MCF 10A (cell line): ENCODE data around the gene MALSU1. TPM values are rescaled to one million over a fixed set of nuclear protein-coding genes. Genes with fewer than 3 reads are reported as not detected.

Experiments
- Bru-seq: library from RNA; stranded (reverse); fragments of 400-500 nt; gene quantifications from one replicate; lab custom pipeline; 2021; lab: Mats Ljungman, UMichigan
- BruChase-seq, 2 experiments: library from RNA; stranded (reverse); fragments of 400-500 nt; gene quantifications; one replicate each; lab custom pipeline; 2021; lab: Mats Ljungman, UMichigan
- BruUV-seq: library from RNA; stranded (reverse); fragments of 400-500 nt; replicated peaks from 2 replicates; lab custom pipeline; 2021; lab: Mats Ljungman, UMichigan
- CTCF ChIA-PET: fragments of 300-600 bp; sonication (Branson Sonifier 250); formaldehyde crosslinking; extraction: SDS; loops from one replicate; lab custom pipeline; 2021; ENCODE audit warnings: antibody characterized with exemption, inconsistent platforms; lab: Yijun Ruan, JAX
- POLR2A ChIA-PET: fragments of 300-600, 350-650 bp; sonication (Branson Sonifier 250); formaldehyde crosslinking; extraction: SDS; loops from one replicate; lab custom pipeline; 2020; ENCODE audit warnings: antibody characterized with exemption, inconsistent platforms; lab: Yijun Ruan, JAX
- DNase-seq: peaks from one replicate; pipeline ENCODE4 v3.0.0-alpha.2; 2018; ENCODE audit not compliant: unreplicated experiment
- H3K27ac Mint-ChIP-seq: one replicate; pipeline ENCODE4 v1.8.0; 2022; ENCODE audit warnings: mild to moderate bottlenecking, low read depth, mixed read lengths; ENCODE audit not compliant: unreplicated experiment
- H3K27me3 Mint-ChIP-seq: one replicate; pipeline ENCODE4 v1.8.0; 2022; ENCODE audit warnings: mixed read lengths; ENCODE audit not compliant: insufficient read depth, unreplicated experiment
- H3K36me3 Mint-ChIP-seq: one replicate; pipeline ENCODE4 v1.8.0; 2022; ENCODE audit warnings: mild to moderate bottlenecking, moderate library complexity, mixed read lengths; ENCODE audit not compliant: insufficient read depth, unreplicated experiment
- H3K4me1 Mint-ChIP-seq: one replicate; pipeline ENCODE4 v1.8.0; 2022; ENCODE audit warnings: mixed read lengths; ENCODE audit not compliant: insufficient read depth, unreplicated experiment
- H3K4me3 Mint-ChIP-seq: one replicate; pipeline ENCODE4 v1.8.0; 2022; ENCODE audit warnings: mild to moderate bottlenecking, moderate library complexity, mixed read lengths; ENCODE audit not compliant: unreplicated experiment
- H3K9me3 Mint-ChIP-seq: one replicate; pipeline ENCODE4 v1.8.0; 2022; ENCODE audit warnings: mixed read lengths; ENCODE audit not compliant: unreplicated experiment
- intact Hi-C: fragments of 100-400 bp; cut with micrococcal nuclease; formaldehyde crosslinking; loops from 2 replicates; pipeline ENCODE4 v1.14.1; 2022
- long read RNA-seq: library from polyadenylated mRNA; stranded (forward); transcript quantifications from one replicate; pipeline ENCODE4 v2.0.0, GENCODE V29; 2022
- total RNA-seq: library from RNA; stranded (reverse); gene quantifications from 2 replicates; pipeline ENCODE4 v1.2.3, GENCODE V29; 2022
- TF ChIP-seq, protein P1 (sequence below): fragments of 200-600 bp; IDR thresholded peaks from one replicate; pipeline ENCODE4 v1.8.0; 2022; ENCODE audit warnings: antibody characterized with exemption, mild to moderate bottlenecking; ENCODE audit not compliant: unreplicated experiment

MALSU1 gene
- total RNA-seq (64.8 and 78.3 TPM in 2 replicates), Bru-seq, nascent RNA (percentile 83 among the genes with signal in this experiment), BruChase-seq, experiment 1, labeled RNA remaining after a 6-hour chase (percentile 74 among the genes with signal in this experiment), BruChase-seq, experiment 2, labeled RNA remaining after a 2-hour chase (percentile 79 among the genes with signal in this experiment)
- long read RNA-seq, transcript MALSU1-202 (4 exons, 3,044 nt), result major isoform, 57 of 58 reads
- long read RNA-seq, partial matches to known transcripts, result 0 of 58 reads
- long read RNA-seq, other reads (novel, unspliced or antisense), result 1 of 58 reads

DNA sequence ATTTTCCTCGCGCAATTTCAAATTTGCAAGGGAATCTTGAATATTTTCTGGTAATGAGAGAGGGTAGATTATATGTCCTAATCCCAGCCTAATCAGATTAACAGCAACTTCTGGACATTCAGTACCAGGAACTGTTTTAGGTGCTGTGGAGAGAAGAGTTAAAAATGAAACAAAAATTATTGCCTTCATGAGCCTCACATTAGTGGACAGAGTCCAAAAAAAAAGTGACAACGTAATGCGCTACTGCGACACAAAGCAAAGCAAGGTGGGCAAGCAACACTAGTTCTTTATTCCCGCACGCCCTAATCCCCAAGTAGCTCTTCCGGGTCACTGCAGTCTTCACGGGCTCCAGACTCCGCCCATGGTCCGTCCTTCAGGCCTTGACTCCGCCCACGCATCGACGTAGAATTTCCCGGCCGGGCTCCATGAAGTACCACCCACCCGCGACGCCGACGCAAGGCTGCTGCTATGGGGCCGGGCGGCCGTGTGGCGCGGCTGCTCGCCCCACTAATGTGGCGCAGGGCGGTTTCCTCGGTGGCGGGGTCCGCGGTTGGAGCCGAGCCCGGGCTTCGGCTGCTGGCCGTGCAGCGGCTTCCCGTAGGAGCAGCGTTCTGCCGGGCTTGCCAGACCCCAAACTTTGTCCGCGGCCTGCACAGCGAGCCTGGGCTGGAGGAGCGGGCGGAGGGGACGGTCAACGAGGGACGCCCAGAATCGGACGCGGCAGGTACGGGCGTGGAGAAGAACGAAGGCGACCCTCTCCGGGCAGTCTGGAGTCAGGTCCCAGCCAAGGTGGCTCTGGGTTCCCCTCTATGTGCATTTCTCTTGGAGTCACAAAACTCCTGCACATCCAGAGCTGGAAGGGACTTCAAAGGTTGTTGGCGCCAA is at the start of gene MALSU1:
TSS of gene MALSU1 (plus strand) at position 455 of the 885 bp plus-strand sequence. CDS start at position 469, 14 bp downstream.
- BruUV-seq, result TSS peak; percentile 92
- intact Hi-C loops, result no loop called here
- Mint-ChIP-seq H3K4me1 (peaks cover 23% of the 10 kb centered on the region), H3K27me3 (no peaks in the 10 kb centered on the region), H3K27ac (peak within 1 kb of the TSS; percentile 71), H3K36me3 (peaks cover 29% of the 10 kb centered on the region), H3K9me3 (no peaks in the 10 kb centered on the region), H3K4me3 (peak within 1 kb of the TSS; percentile 93)
- POLR2A ChIA-PET, result interaction anchor here (0.7 to 4.1 kb wide), 26 partner anchors 10 to 234 kb away, joined by 3 to 49 read pairs (median 4); partner anchors contain the start of gene GPNMB
- TF ChIP-seq, protein P1, sequence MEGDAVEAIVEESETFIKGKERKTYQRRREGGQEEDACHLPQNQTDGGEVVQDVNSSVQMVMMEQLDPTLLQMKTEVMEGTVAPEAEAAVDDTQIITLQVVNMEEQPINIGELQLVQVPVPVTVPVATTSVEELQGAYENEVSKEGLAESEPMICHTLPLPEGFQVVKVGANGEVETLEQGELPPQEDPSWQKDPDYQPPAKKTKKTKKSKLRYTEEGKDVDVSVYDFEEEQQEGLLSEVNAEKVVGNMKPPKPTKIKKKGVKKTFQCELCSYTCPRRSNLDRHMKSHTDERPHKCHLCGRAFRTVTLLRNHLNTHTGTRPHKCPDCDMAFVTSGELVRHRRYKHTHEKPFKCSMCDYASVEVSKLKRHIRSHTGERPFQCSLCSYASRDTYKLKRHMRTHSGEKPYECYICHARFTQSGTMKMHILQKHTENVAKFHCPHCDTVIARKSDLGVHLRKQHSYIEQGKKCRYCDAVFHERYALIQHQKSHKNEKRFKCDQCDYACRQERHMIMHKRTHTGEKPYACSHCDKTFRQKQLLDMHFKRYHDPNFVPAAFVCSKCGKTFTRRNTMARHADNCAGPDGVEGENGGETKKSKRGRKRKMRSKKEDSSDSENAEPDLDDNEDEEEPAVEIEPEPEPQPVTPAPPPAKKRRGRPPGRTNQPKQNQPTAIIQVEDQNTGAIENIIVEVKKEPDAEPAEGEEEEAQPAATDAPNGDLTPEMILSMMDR, result no peak
- peak; percentile 97 for DNase-seq
- CTCF ChIA-PET, result interaction anchor here (0.9 to 2.7 kb wide), 4 partner anchors 20 to 105 kb away, joined by 3 to 12 read pairs (median 4); no protein-coding TSS in a partner anchor

DNA sequence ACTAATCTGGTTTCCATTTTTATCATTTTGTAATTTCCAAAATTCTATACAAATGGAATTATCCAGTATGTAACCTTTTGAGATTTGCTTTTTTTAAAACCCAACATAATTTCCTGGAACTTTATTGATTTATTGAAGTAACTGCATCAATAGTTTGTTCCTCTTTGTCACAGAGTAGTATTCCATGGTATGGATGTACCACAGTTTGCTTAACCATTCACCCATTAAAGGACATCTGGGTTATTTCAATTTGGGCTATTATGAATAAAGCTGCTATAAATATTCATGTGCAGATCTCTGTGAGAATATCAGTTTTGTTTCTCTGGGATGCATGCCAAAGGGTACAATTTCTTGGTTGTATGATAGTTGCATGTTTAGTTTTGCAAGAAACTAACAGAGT is 49.7 kb upstream of the MALSU1 start:
- H3K36me3 Mint-ChIP-seq, result no peaks in the 10 kb centered on the region
- H3K27me3 Mint-ChIP-seq, result no peaks in the 10 kb centered on the region
- peaks cover 8% of the 10 kb centered on the region for H3K4me1 Mint-ChIP-seq
- ChIA-PET CTCF (interaction anchor here (0.6 to 1.6 kb wide), 2 partner anchors 67 to 68 kb away, joined by 3 read pairs; no protein-coding TSS in a partner anchor), POLR2A (no interaction called here)
- no peak overlapping the region for H3K4me3 Mint-ChIP-seq
- intact Hi-C loops, result no loop called here
- no peak for DNase-seq
- H3K9me3 Mint-ChIP-seq, result peaks cover 10% of the 10 kb centered on the region
- TF ChIP-seq, protein P1, result no peak
- no peak overlapping the region for H3K27ac Mint-ChIP-seq
- no TSS peak for BruUV-seq

GRCh38 chr7:23254051-23254681 is 45.0 kb upstream of the MALSU1 start:
- H3K36me3 Mint-ChIP-seq, result no peaks in the 10 kb centered on the region
- H3K4me3 Mint-ChIP-seq, result no peak overlapping the region
- CTCF ChIA-PET, result interaction anchor here (0.9 to 1.8 kb wide), 5 partner anchors 9 to 71 kb away, joined by 4 to 10 read pairs (median 6); no protein-coding TSS in a partner anchor

More at GRCh38 chr7:23254051-23254681, 45.0 kb upstream of the MALSU1 start:
- Mint-ChIP-seq H3K4me1 (no peaks in the 10 kb centered on the region), H3K27ac (no peak overlapping the region), H3K27me3 (no peaks in the 10 kb centered on the region), H3K9me3 (peaks cover 10% of the 10 kb centered on the region)
- DNase-seq, result no peak
- no TSS peak for BruUV-seq
- intact Hi-C loops, result no loop called here
- POLR2A ChIA-PET, result no interaction called here
- TF ChIP-seq, protein P1, result no peak
